Neural cell (in vitro differentiated cells): ENCODE data around the gene UBA1. TPM values are rescaled to one million over a fixed set of nuclear protein-coding genes. Genes with fewer than 3 reads are reported as not detected.

Source experiments
- H2AFZ ChIP-seq: fragments of 200-600, 300-800 bp; sonication (generic), shearing (Covaris generic); 2 replicates; pipeline ENCODE4 v1.6.0; 2014; ENCODE audit warnings: low read depth, mild to moderate bottlenecking, antibody characterized with exemption, low read length, moderate library complexity
- H3F3A ChIP-seq: fragments of 200-600 bp; shearing (Covaris generic); 2 replicates; pipeline ENCODE4 v1.6.1; 2016; ENCODE audit warnings: mild to moderate bottlenecking, moderate library complexity, mixed read lengths, antibody characterized with exemption, low read length; ENCODE audit not compliant: insufficient read depth, poor library complexity, severe bottlenecking
- H3K27ac ChIP-seq: fragments of 200-600, 300-800 bp; sonication (generic), shearing (Covaris generic); 2 replicates; pipeline ENCODE4 v1.5.1; 2014; ENCODE audit warnings: mild to moderate bottlenecking, low read length, moderate library complexity
- H3K27me3 ChIP-seq: fragments of 300-800, 200-600 bp; sonication (generic), shearing (Covaris generic); 2 replicates; pipeline ENCODE4 v1.6.0; 2014; ENCODE audit warnings: mild to moderate bottlenecking, low read depth, low read length, moderate library complexity; ENCODE audit not compliant: insufficient read depth
- H3K36me3 ChIP-seq: fragments of 300-800, 200-600 bp; sonication (generic), shearing (Covaris generic); 2 replicates; pipeline ENCODE4 v1.5.1; 2014; ENCODE audit warnings: mild to moderate bottlenecking, antibody characterized with exemption, low read length, moderate library complexity; ENCODE audit not compliant: insufficient read depth
- H3K4me2 ChIP-seq: fragments of 300-800, 200-600 bp; sonication (generic), shearing (Covaris generic); 2 replicates; pipeline ENCODE4 v1.6.0; 2014; ENCODE audit warnings: mild to moderate bottlenecking, low read length
- H3K4me3 ChIP-seq: fragments of 300-800, 200-600 bp; sonication (generic), shearing (Covaris generic); 2 replicates; pipeline ENCODE4 v1.5.1; 2014; ENCODE audit warnings: mild to moderate bottlenecking, low read length, moderate library complexity
- H3K79me2 ChIP-seq: fragments of 200-600 bp; shearing (Covaris generic); replicated peaks from 2 replicates; pipeline ENCODE4 v1.6.0; 2014; ENCODE audit warnings: mild to moderate bottlenecking, low read length, moderate library complexity; ENCODE audit not compliant: insufficient read depth
- H3K9ac ChIP-seq: fragments of 300-800, 200-600 bp; sonication (generic), shearing (Covaris generic); 2 replicates; pipeline ENCODE4 v1.6.1; 2016; ENCODE audit warnings: mild to moderate bottlenecking, low read length, mixed read lengths
- H3K9me2 ChIP-seq: fragments of 200-600 bp; shearing (Covaris generic); 2 replicates; pipeline ENCODE4 v1.6.1; 2016; ENCODE audit warnings: mild to moderate bottlenecking, low read length, mixed read lengths; ENCODE audit not compliant: insufficient read depth
- H3K9me3 ChIP-seq: fragments of 200-600, 300-800 bp; sonication (generic), shearing (Covaris generic); 2 replicates; pipeline ENCODE4 v1.6.1; 2016; ENCODE audit warnings: mild to moderate bottlenecking, mixed run types, low read length, moderate library complexity, mixed read lengths
- H4K20me1 ChIP-seq: fragments of 200-600 bp; shearing (Covaris generic); 2 replicates; pipeline ENCODE4 v1.6.1; 2016; ENCODE audit warnings: mild to moderate bottlenecking, mixed run types; ENCODE audit not compliant: insufficient read depth
- EP300 ChIP-seq: fragments of 450-650 bp; conservative IDR thresholded peaks from 2 replicates; pipeline ENCODE4 v1.6.1; 2014; ENCODE audit warnings: antibody characterized with exemption, mild to moderate bottlenecking, moderate library complexity; ENCODE audit not compliant: poor library complexity, severe bottlenecking
- EZH2 ChIP-seq: fragments of 200-600, 300-800 bp; shearing (Covaris generic), sonication (generic); IDR thresholded peaks from 2 replicates; pipeline ENCODE4 v1.6.1; 2014; ENCODE audit warnings: antibody characterized with exemption, low read length, borderline replicate concordance, mild to moderate bottlenecking; ENCODE audit not compliant: insufficient read depth, poor library complexity, severe bottlenecking
- MXI1 ChIP-seq: fragments of 450-650 bp; conservative IDR thresholded peaks from 2 replicates; pipeline ENCODE4 v1.6.1; 2014; ENCODE audit warnings: antibody characterized with exemption, mild to moderate bottlenecking; ENCODE audit not compliant: poor library complexity, severe bottlenecking
- POLR2AphosphoS5 ChIP-seq: IDR thresholded peaks from 2 replicates; pipeline ENCODE4 v1.6.1; 2012
- RAD21 ChIP-seq: fragments of 450-650 bp; conservative IDR thresholded peaks from 2 replicates; pipeline ENCODE4 v1.6.1; 2014; ENCODE audit warnings: antibody characterized with exemption, mild to moderate bottlenecking, moderate library complexity
- REST ChIP-seq: IDR thresholded peaks from 2 replicates; pipeline ENCODE4 v1.6.1; 2012; ENCODE audit warnings: borderline replicate concordance
- SMC3 ChIP-seq: fragments of 450-650 bp; conservative IDR thresholded peaks from 2 replicates; pipeline ENCODE4 v1.6.1; 2014; ENCODE audit warnings: antibody characterized with exemption, mild to moderate bottlenecking, moderate library complexity; ENCODE audit not compliant: poor library complexity
- TAF1 ChIP-seq: IDR thresholded peaks from 2 replicates; pipeline ENCODE4 v1.6.1; 2012; ENCODE audit warnings: low read depth
- polyA plus RNA-seq: library from polyadenylated mRNA; depleted of rRNA; stranded (reverse); fragments of >200 nt; gene quantifications from 2 replicates; pipeline ENCODE4 v1.2.3, GENCODE V29; 2014
- TF ChIP-seq, protein P1 (sequence below): fragments of 450-650 bp; IDR thresholded peaks from 2 replicates; pipeline ENCODE4 v1.5.1; 2014; ENCODE audit warnings: antibody characterized with exemption, mild to moderate bottlenecking, moderate library complexity; ENCODE audit not compliant: poor library complexity, severe bottlenecking

Gene UBA1
- polyA plus RNA-seq, 1 donor from 2014 or later: 132 TPM

DNA sequence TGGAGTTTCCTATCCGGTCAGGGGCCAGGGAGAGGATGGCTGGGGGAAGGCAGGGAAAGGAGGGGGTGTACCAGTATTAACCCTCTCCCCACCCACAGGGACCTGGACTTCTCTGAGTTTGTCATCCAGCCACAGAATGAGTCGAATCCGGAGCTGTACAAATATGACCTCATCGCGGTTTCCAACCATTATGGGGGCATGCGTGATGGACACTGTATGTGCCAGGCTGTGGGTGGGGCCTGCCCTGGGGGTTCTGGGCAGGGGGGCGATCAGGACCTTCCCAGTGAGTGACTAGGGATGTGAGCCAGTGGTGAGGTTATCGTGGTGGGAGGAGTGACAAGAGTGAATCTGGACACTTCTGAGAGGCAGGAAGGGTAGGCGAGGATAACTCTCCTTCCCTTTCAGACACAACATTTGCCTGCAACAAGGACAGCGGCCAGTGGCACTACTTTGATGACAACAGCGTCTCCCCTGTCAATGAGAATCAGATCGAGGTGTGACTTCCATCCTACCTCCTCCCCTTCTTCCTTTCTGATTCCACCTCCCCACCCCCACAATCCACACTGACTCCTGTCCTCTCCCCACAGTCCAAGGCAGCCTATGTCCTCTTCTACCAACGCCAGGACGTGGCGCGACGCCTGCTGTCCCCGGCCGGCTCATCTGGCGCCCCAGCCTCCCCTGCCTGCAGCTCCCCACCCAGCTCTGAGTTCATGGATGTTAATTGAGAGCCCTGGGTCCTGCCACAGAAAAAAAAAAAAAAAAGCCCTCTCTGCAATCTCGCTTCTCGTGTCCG lies 53.8 kb downstream of the UBA1 start:
- no peak overlapping the region for H3K4me3 ChIP-seq
- H3F3A ChIP-seq: no peaks in the 10 kb centered on the region
- H3K9me2 ChIP-seq: no peaks in the 10 kb centered on the region
- H3K79me2 ChIP-seq: no peaks in the 10 kb centered on the region
- no peak overlapping the region for H3K4me2 ChIP-seq
- no peaks in the 10 kb centered on the region for H3K9me3 ChIP-seq
- TF ChIP-seq EZH2 (no peak), POLR2AphosphoS5 (peak; percentile 1)
- no peaks in the 10 kb centered on the region for H4K20me1 ChIP-seq
- H3K36me3 ChIP-seq: no peaks in the 10 kb centered on the region
- H2AFZ ChIP-seq: no peak overlapping the region
- no peak overlapping the region for H3K9ac ChIP-seq
- no peak overlapping the region for H3K27ac ChIP-seq
- no peaks in the 10 kb centered on the region for H3K27me3 ChIP-seq

DNA sequence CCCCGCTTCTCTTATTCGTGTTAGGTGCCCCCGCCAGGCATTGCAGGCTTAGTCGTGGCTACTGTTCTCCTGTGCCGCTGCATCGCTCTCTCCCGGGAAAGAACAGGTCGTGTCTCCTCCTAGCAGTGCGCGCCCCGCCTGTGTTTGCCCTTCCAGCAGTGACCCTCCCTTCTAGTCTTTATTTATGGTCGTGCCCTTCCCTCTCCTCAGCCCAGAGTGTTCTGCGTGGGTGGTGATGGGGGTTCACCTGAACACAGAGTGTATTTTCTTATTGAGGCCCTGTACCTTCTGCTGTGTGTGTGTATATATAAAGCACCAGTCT lies 54.3 kb downstream of the UBA1 start:
- no peaks in the 10 kb centered on the region for H3K79me2 ChIP-seq
- H3K36me3 ChIP-seq: no peaks in the 10 kb centered on the region
- no peaks in the 10 kb centered on the region for H4K20me1 ChIP-seq
- no peak overlapping the region for H3K4me3 ChIP-seq
- no peaks in the 10 kb centered on the region for H3K9me2 ChIP-seq
- no peak overlapping the region for H3K9ac ChIP-seq
- no peak overlapping the region for H3K4me2 ChIP-seq
- TF ChIP-seq, protein P1, sequence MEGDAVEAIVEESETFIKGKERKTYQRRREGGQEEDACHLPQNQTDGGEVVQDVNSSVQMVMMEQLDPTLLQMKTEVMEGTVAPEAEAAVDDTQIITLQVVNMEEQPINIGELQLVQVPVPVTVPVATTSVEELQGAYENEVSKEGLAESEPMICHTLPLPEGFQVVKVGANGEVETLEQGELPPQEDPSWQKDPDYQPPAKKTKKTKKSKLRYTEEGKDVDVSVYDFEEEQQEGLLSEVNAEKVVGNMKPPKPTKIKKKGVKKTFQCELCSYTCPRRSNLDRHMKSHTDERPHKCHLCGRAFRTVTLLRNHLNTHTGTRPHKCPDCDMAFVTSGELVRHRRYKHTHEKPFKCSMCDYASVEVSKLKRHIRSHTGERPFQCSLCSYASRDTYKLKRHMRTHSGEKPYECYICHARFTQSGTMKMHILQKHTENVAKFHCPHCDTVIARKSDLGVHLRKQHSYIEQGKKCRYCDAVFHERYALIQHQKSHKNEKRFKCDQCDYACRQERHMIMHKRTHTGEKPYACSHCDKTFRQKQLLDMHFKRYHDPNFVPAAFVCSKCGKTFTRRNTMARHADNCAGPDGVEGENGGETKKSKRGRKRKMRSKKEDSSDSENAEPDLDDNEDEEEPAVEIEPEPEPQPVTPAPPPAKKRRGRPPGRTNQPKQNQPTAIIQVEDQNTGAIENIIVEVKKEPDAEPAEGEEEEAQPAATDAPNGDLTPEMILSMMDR: no peak
- TF ChIP-seq MXI1: no peak
- no peak for TF ChIP-seq SMC3
- no peak for TF ChIP-seq EP300
- no peak for TF ChIP-seq POLR2AphosphoS5
- TF ChIP-seq TAF1: no peak
- no peak for TF ChIP-seq REST
- no peak for TF ChIP-seq EZH2
- TF ChIP-seq RAD21: no peak
- no peak overlapping the region for H3K27ac ChIP-seq
- H3K9me3 ChIP-seq: no peaks in the 10 kb centered on the region
- no peaks in the 10 kb centered on the region for H3F3A ChIP-seq
- H2AFZ ChIP-seq: no peak overlapping the region
- no peaks in the 10 kb centered on the region for H3K27me3 ChIP-seq

- H3K27ac ChIP-seq: no peak overlapping the region
- no peak overlapping the region for H3K9ac ChIP-seq
- no peaks in the 10 kb centered on the region for H3K79me2 ChIP-seq
- no peak for TF ChIP-seq EP300
- no peak for TF ChIP-seq REST
- no peak for TF ChIP-seq TAF1
- TF ChIP-seq RAD21: no peak
- TF ChIP-seq, protein P1: no peak
- TF ChIP-seq POLR2AphosphoS5: no peak
- TF ChIP-seq MXI1: no peak
- TF ChIP-seq SMC3: no peak
- TF ChIP-seq EZH2: no peak
- H3F3A ChIP-seq: no peaks in the 10 kb centered on the region
- no peaks in the 10 kb centered on the region for H3K9me3 ChIP-seq
- no peaks in the 10 kb centered on the region for H4K20me1 ChIP-seq
- H3K27me3 ChIP-seq: no peaks in the 10 kb centered on the region
- no peaks in the 10 kb centered on the region for H3K9me2 ChIP-seq
- no peak overlapping the region for H3K4me2 ChIP-seq
- H3K4me3 ChIP-seq: no peak overlapping the region
- no peaks in the 10 kb centered on the region for H3K36me3 ChIP-seq
- H2AFZ ChIP-seq: no peak overlapping the region
Measured at GRCh38 chrX:47248576-47248975, 54.9 kb downstream of the UBA1 start.
